GM10266 (cell line): ENCODE data around the gene CNPY1.

Source experiments
- DNase-seq: peaks from one replicate; pipeline ENCODE4 v3.0.0; 2012; ENCODE audit errors: extremely low spot score
- TF ChIP-seq, protein P1 (sequence below): IDR thresholded peaks from 2 replicates; pipeline ENCODE4 v1.5.1; 2012; ENCODE audit warnings: mild to moderate bottlenecking, low read depth; ENCODE audit not compliant: control insufficient read depth, insufficient read depth; ENCODE audit errors: missing control alignments

Gene CNPY1

DNA sequence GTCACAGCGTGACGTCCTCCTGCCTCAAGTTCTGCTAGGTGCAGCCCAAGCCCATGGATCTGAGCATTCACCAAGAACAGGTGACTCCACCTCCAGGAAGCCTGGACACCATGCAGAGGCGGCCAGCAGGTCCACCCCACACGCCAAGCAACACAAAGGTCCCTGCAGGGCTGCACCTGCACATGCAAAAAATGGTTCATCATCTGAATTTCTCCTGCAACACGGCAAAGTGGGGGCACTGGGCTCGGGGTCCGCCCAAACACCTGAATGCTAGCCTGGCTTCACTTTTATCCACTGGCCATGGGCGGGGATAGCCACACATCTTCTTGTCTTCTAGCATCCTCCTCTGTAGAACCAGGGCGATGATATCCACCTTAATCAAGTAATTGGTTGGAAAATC is 28.9 kb downstream of the CNPY1 start:
- TF ChIP-seq, protein P1, sequence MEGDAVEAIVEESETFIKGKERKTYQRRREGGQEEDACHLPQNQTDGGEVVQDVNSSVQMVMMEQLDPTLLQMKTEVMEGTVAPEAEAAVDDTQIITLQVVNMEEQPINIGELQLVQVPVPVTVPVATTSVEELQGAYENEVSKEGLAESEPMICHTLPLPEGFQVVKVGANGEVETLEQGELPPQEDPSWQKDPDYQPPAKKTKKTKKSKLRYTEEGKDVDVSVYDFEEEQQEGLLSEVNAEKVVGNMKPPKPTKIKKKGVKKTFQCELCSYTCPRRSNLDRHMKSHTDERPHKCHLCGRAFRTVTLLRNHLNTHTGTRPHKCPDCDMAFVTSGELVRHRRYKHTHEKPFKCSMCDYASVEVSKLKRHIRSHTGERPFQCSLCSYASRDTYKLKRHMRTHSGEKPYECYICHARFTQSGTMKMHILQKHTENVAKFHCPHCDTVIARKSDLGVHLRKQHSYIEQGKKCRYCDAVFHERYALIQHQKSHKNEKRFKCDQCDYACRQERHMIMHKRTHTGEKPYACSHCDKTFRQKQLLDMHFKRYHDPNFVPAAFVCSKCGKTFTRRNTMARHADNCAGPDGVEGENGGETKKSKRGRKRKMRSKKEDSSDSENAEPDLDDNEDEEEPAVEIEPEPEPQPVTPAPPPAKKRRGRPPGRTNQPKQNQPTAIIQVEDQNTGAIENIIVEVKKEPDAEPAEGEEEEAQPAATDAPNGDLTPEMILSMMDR, result no peak
- DNase-seq, result no peak

DNA sequence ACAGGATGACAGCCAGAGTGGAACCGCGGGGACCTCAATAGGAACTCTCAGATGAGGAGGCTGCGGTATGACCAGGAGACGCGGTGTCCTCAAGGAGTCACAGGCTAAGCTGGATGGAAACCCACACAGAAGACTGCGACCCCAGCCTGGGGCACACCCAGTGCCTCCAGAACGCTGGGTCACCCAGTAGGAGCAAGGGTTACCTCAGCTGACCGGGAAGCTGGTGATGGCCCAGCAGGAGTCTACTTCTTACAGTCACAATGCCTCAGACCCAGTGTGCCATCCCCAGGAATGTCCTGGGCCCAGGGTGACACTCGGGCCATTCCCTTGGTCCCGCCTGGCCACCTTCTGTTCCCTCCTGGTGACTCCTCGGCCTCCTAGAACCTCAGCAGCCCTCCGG is 29.9 kb downstream of the CNPY1 start:
- TF ChIP-seq, protein P1, result no peak

DNA sequence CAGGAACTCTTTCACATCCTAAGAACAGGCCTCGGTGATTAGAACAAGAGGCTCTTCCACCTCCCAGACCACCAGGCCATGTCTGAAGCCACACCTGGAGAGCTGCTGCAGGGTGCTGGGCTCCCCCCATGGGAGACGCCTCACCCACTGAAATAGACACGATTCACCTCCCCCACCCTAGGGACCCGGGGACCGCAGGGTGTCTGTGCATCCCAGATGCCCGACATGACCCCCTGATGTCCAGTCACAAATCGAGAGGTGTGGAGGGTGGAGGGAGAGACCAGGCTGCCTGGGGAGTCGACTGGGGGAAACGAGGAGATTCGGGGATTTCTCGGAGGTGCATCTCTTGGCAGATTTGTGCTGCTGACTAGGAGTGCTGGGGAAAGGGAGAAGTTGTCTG is 31.0 kb downstream of the CNPY1 start:
- TF ChIP-seq, protein P1, result no peak
- DNase-seq, result no peak

More for the DNA sequence above, 29.9 kb downstream of the CNPY1 start:
- no peak for DNase-seq

DNA sequence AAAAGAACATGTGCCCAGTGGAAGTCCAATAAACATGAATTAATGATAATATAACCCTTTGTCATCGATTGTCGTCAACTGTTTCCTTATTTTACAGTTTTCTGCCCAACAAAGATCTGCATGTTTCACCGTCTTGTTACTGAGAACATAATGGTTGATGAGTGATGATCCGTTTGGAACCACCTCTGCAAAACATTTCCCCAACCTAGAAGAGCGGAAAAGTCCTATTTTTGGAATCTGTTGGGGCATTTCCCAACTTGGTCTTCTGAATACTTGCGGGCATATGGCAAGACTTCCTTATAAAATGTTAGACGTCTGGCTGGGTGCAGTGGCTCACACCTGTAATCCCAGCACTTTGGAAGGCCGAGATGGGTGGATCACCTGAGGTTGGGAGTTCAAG is 32.1 kb downstream of the CNPY1 start:
- TF ChIP-seq, protein P1, result no peak
- DNase-seq, result no peak

DNA sequence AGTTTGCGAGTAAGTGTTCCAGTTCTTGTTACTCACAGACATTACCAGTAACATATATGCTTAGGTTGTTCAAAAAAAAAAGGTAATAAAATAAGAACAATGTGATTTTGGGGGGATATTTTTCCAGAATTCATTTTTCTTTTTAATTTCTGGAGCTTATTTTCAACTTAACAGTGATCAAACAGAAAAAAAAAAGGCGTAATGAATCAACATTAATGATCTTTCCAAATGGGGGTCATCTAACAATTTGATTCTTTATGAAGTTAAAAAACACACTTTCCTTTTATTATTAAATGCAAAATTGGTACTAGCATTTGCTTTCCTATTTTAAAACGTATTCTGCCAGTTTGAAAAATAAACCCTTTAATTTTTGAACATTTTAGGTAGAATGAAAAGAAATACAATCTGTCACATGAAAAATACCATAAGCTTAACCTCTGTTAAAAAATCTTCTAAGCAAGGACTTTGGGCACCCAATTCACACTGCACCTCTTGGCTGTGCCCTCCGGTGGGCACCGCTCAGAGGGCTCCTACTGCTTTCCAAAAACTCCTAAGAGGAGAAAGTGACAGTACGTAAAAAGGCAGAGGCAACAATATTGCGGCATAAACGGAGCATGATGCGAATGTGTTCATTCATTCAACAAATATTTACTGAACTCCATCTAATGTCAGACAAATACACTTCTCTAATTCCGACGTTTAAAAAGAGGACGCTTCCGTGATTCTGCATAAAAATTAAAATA is 32.6 kb downstream of the CNPY1 start:
- no peak for DNase-seq
- TF ChIP-seq, protein P1, result no peak

DNA sequence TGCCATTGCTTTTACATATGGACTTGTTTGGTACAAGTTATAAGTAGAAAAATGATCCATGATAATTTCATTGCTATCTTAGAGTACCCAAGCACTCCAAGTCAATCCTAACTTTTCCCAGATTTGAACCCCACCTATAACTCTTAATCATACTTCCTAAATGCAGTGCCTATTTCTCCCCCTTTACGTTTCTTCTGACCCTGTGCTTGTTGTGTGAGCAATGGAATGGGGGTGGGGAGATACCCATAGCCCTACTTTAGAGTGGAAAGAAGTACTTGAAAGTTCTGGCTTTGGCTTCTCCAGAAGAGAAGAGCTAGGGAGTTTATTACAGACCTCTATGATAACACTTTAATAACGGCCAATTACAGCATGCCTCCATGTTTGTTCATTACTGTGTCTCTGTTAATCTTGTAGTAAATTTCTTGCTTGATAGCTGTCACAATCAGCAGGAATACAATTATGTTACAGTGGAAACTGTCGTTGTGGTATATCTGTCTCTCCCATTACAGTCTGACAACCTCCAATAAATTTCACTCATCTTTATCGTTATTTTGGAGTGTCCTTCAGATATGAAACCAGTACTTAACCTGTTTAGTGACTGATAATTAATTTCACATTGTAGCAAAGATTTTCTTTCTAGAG is 34.0 kb downstream of the CNPY1 start:
- no peak for DNase-seq
- TF ChIP-seq, protein P1, result no peak

DNA sequence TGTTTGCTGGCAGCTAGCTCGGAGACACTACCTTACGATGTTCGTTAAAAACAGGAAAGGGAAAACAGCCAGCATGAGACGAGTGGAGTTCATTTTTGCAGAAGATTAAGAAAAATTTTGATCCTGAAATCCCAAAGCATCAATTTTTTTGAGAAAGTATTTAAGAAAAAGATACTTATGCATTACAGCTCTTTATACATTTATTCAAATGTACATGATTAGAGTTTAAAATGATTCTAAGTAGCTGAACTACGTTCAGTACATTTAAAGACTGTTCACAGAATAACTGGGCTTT is 34.7 kb downstream of the CNPY1 start:
- TF ChIP-seq, protein P1, result no peak
- DNase-seq, result no peak
